K562 (cell line): Measurements from ENCODE around the gene TGFBR3L. TPM values are rescaled to one million over a fixed set of nuclear protein-coding genes. Genes with fewer than 3 reads are reported as not detected.
A peak's percentile ranks its signal among the peaks of the same experiment; 100 is the strongest.

Experiments
- ATAC-seq: fragments of 200-7000 bp; cut with Tn5 transposase; 3 replicates; pipeline ENCODE4 v1.9.1; 2020; ENCODE audit warnings: moderate library complexity
- BruUV-seq: library from RNA; stranded (reverse); fragments of 400-500 nt; replicated peaks from 2 replicates; lab custom pipeline; 2021; lab: Mats Ljungman, UMichigan
- CTCF ChIA-PET: fragments of 300-600 bp; formaldehyde crosslinking; extraction: SDS; loops from one replicate; lab custom pipeline; 2021; ENCODE audit warnings: low intra/inter-chr PET ratio; lab: Yijun Ruan, JAX
- POLR2A ChIA-PET: fragments of 300-600, 350-650 bp; sonication (Branson Sonifier 250); formaldehyde crosslinking; extraction: SDS; loops from one replicate; lab custom pipeline; 2021; ENCODE audit warnings: antibody characterized with exemption, inconsistent platforms; lab: Yijun Ruan, JAX
- DNase-seq, 4 experiments: peaks; one replicate each; pipeline versions ENCODE4 v3.0.0 to v3.0.0-alpha.2; 2011 to 2018; ENCODE audit warnings: low spot score in 3 of 4, mixed read lengths in 3 of 4; ENCODE audit errors: extremely low read depth in 1 of 4
- FAIRE-seq: peaks from 2 replicates; lab custom pipeline; 2011; peaks lifted over from hg19 to GRCh38; lab: Jason Lieb, UNC
- H2AFZ ChIP-seq: 2 replicates; pipeline ENCODE4 v1.6.0; 2011; ENCODE audit warnings: low read depth, low read length, control low read depth, inconsistent platforms
- H3K27ac ChIP-seq: fragments of 200-600 bp; 3 replicates; pipeline ENCODE4 v1.8.0; 2011; ENCODE audit warnings: low read depth, mild to moderate bottlenecking, control low read depth, inconsistent platforms, low read length, moderate library complexity, mixed read lengths; ENCODE audit errors: extremely low read depth
- H3K27me3 ChIP-seq, 2 experiments: fragments of 300-600 bp in 1 of 2; 2 replicates in 1 of 2; 3 replicates in 1 of 2; pipeline versions ENCODE4 v1.6.0 to v1.8.0; 2011; ENCODE audit warnings: inconsistent platforms in 2 of 2, low read length in 2 of 2, mild to moderate bottlenecking in 1 of 2, mixed read lengths in 1 of 2, moderate library complexity in 1 of 2; ENCODE audit not compliant: control insufficient read depth in 2 of 2, insufficient read depth in 2 of 2
- H3K36me3 ChIP-seq: fragments of 300-600 bp; 3 replicates; pipeline ENCODE4 v1.8.0; 2011; ENCODE audit warnings: mild to moderate bottlenecking, low read length, inconsistent platforms; ENCODE audit not compliant: control insufficient read depth, insufficient read depth
- H3K4me1 ChIP-seq, 2 experiments: fragments of 200-600 bp in 1 of 2; replicated peaks in 1 of 2; 2 replicates in 1 of 2; 3 replicates in 1 of 2; pipeline versions ENCODE4 v1.5.1 to v1.8.0; 2011; ENCODE audit warnings: inconsistent platforms in 2 of 2, low read length in 2 of 2, mild to moderate bottlenecking in 1 of 2, mixed read lengths in 1 of 2, moderate library complexity in 1 of 2; ENCODE audit not compliant: control insufficient read depth in 2 of 2, insufficient read depth in 2 of 2
- H3K4me2 ChIP-seq: 2 replicates; pipeline ENCODE4 v1.6.1; 2011; ENCODE audit warnings: low read length, control low read depth, inconsistent platforms, mixed read lengths; ENCODE audit not compliant: insufficient read depth
- H3K4me3 ChIP-seq: fragments of 200-600 bp; sonication (generic), shearing (Covaris generic); 2 replicates; pipeline ENCODE4 v1.5.1; 2016; ENCODE audit warnings: control low read depth, inconsistent platforms
- H3K79me2 ChIP-seq: fragments of 200-600 bp; 3 replicates; pipeline ENCODE4 v1.8.0; 2011; ENCODE audit warnings: low read length, inconsistent platforms; ENCODE audit not compliant: control insufficient read depth, insufficient read depth
- H3K9ac ChIP-seq, 2 experiments: 2 replicates each; pipeline versions ENCODE4 v1.6.0 to v1.6.1; 2011; ENCODE audit warnings: low read depth in 2 of 2, low read length in 2 of 2, control low read depth in 1 of 2, inconsistent platforms in 1 of 2, mild to moderate bottlenecking in 1 of 2, mixed read lengths in 1 of 2; ENCODE audit not compliant: insufficient read depth in 1 of 2
- H3K9me1 ChIP-seq: one replicate; pipeline ENCODE4 v1.6.0; 2011; ENCODE audit warnings: inconsistent platforms, mild to moderate bottlenecking, low read length, moderate library complexity; ENCODE audit not compliant: control insufficient read depth, insufficient read depth
- H3K9me3 ChIP-seq: replicated peaks from 2 replicates; pipeline ENCODE4 v1.5.1; 2011; ENCODE audit warnings: low read depth, low read length, inconsistent platforms; ENCODE audit not compliant: control insufficient read depth, insufficient read depth
- H4K20me1 ChIP-seq: replicated peaks from 2 replicates; pipeline ENCODE4 v1.6.1; 2011; ENCODE audit warnings: low read length, inconsistent platforms, mixed read lengths; ENCODE audit not compliant: control insufficient read depth, insufficient read depth
- ADNP ChIP-seq: fragments of 200-800 bp; sonication (Bioruptor generic); IDR thresholded peaks from 2 replicates; pipeline ENCODE4 v1.6.1; 2016; ENCODE audit warnings: missing genetic modification characterization, missing compliant biosample characterization
- CEBPG ChIP-seq, 3 experiments: fragments of 200-800 bp in 1 of 3; sonication (Bioruptor generic) in 1 of 3; sonication (generic) in 1 of 3; formaldehyde crosslinking in 1 of 3; IDR thresholded peaks in 2 of 3; conservative IDR thresholded peaks in 1 of 3; 2 replicates each; pipeline versions ENCODE4 v1.6.1 to v1.8.0; 2016 to 2022; ENCODE audit warnings: missing compliant biosample characterization in 2 of 3, missing genetic modification characterization in 2 of 3, mild to moderate bottlenecking in 1 of 3, missing genetic modification reagents in 1 of 3
- JUNB ChIP-seq: fragments of 450-650 bp; formaldehyde crosslinking; conservative IDR thresholded peaks from 2 replicates; pipeline ENCODE4 v1.4.0; 2020; ENCODE audit warnings: mild to moderate bottlenecking
- NEUROD1 ChIP-seq: fragments of 150-350 bp; IDR thresholded peaks from 2 replicates; pipeline ENCODE4 v1.6.1; 2014; ENCODE audit warnings: borderline replicate concordance, low read length, low read depth; ENCODE audit not compliant: partially characterized antibody
- POLR2AphosphoS2 ChIP-seq: IDR thresholded peaks from 2 replicates; pipeline ENCODE4 v1.6.1; 2012; ENCODE audit warnings: low read length, improper control_type of control experiment
- RREB1 ChIP-seq: fragments of 250-450 bp; sonication (Bioruptor Pico); IDR thresholded peaks from 2 replicates; pipeline ENCODE4 v1.4.0; 2020
- SIN3A ChIP-seq, 2 experiments: fragments of 150-350 bp in 1 of 2; IDR thresholded peaks; 2 replicates each; pipeline ENCODE4 v1.6.1; 2011 to 2016; ENCODE audit warnings: borderline replicate concordance in 2 of 2, low read depth in 2 of 2, low read length in 2 of 2, mild to moderate bottlenecking in 2 of 2, moderate library complexity in 2 of 2; ENCODE audit not compliant: control insufficient read depth in 1 of 2
- WGBS: fragments of 100-300 bp; shearing (Covaris generic); methylation state at CpG from one replicate; pipeline ENCODE4 v1.1.6; 2016; ENCODE audit warnings: low coverage, mixed read lengths; ENCODE audit not compliant: insufficient coverage; ENCODE audit errors: missing lambda C conversion rate; 5-methylcytosine and 5-hydroxymethylcytosine counted together
- in situ Hi-C: fragments of 300-500 bp; cut with MboI; formaldehyde crosslinking; loops from 4 replicates; pipeline ENCODE4 v1.15.0; 2018; ENCODE audit warnings: inconsistent platforms, mixed read lengths
- intact Hi-C: fragments of 100-400 bp; cut with micrococcal nuclease; formaldehyde crosslinking; loops from 2 replicates; pipeline ENCODE4 v1.14.2; 2022
- polyA plus RNA-seq, 8 experiments: library from polyadenylated mRNA; depleted of rRNA in 4 of 8; stranded (reverse) in 5 of 8; unstranded in 3 of 8; fragments of >200 nt; fragmentation: Nextera tagmentation in 2 of 8; fragmentation: Illumina TruSeq in 1 of 8; extraction: Ambion mirVana in 2 of 8; extraction: Trizol in 1 of 8; gene quantifications; 2 replicates each; pipeline versions ENCODE4 v1.2.1 to v1.2.3, GENCODE V29; 2011 to 2014; ENCODE audit warnings: inconsistent platforms in 1 of 8, missing spikeins in 1 of 8
- total RNA-seq, 7 experiments: library from RNA; depleted of rRNA in 6 of 7; stranded (reverse); fragments of >200 nt in 6 of 7; fragmentation: Illumina TruSeq in 2 of 7; extraction: Trizol in 2 of 7; gene quantifications; 2 replicates each; pipeline versions ENCODE4 v1.2.1 to v1.2.3, GENCODE V29; 2011 to 2021; ENCODE audit warnings: low replicate concordance in 1 of 7
- TF ChIP-seq, protein P1 (sequence below): fragments of 450-650 bp; formaldehyde crosslinking; IDR thresholded peaks from 2 replicates; pipeline ENCODE4 v1.4.0; 2020; ENCODE audit warnings: mild to moderate bottlenecking, moderate library complexity
- TF ChIP-seq, protein P2 (sequence below): fragments of 150-350 bp; conservative IDR thresholded peaks from 2 replicates; pipeline ENCODE4 v1.6.1; 2014; ENCODE audit warnings: low read length

TGFBR3L gene
- total and polyA plus RNA-seq, 9 of the 15 experiments (the other 6 are each of a cell fraction or from before 2014, with no cell fraction given) = not detected

DNA sequence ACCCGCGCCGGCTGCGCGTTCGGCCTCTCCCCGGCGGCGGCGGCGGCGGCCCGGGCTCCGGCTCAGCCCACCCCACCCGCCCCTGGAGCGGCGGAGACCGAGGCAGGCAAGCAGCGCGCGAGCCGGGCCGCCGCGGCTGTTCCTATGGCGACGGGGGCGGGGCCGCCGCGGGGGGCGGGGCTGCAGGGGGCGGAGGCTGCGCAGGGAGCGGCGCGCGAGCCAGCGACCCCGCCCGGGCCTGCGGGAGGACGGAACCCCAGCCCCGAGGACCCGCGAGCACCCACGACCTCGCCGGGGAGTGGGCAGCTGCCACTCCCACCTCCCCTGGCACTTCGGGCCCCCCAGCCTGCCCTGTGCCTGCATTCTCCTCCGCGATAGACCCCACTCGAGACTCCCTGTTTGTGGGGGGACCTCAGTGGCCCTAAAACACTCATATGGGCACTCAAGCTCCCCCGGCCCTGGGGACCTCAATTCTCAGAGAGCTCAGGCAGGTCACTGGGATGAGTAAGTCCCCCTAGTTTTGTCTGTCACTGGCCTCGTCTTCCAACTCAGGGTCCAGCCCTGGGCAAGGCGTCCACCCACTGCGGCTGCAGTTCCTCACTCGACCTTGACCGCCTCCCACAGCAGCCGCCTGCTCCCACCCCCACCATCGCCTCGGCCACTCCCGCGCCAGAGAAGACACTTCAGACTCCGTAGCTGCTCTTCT lies 11.5 kb downstream of the TGFBR3L start, which contains the start of gene CTXN1:
Gene CTXN1, minus strand, starts transcription at position 115 of the 706 bp plus-strand sequence. CDS start 597 bp downstream, outside the sequence.
- Histone ChIP-seq H3K4me3 (peak within 1 kb of the TSS; percentile 48), H2AFZ (peak within 1 kb of the TSS; percentile 79), H3K79me2 (no peaks in the 10 kb centered on the region; the same call in 2 of the 3 replicates), H3K9me1 (no peaks in the 10 kb centered on the region), H4K20me1 (peaks cover 27% of the 10 kb centered on the region), H3K36me3 (peaks cover 47% of the 10 kb centered on the region; the same call in 1 of the 3 replicates), H3K9ac (peak within 1 kb of the TSS; percentile 32 to 88), H3K4me2 (peak within 1 kb of the TSS; percentile 78), H3K27me3 (no peaks in the 10 kb centered on the region), H3K27ac (peak within 1 kb of the TSS; percentile 73), H3K4me1 (peaks cover 11 to 85% of the 10 kb centered on the region in 2 experiments), H3K9me3 (no peaks in the 10 kb centered on the region)
- FAIRE-seq (peak; percentile 70), DNase-seq (peak; percentile 80 to 92 (median 85)), ATAC-seq (peak; percentile 73)
- intact Hi-C loops = no loop called here
- POLR2A ChIA-PET = interaction anchor here (0.6 to 2.7 kb wide), 5 partner anchors 9 to 835 kb away, joined by 3 to 17 read pairs (median 4); partner anchors contain the start of gene TIMM44
- CTCF ChIA-PET = no interaction called here
- WGBS = under 1% methylated on average over 11 of the region's 65 CpGs
- in situ Hi-C loops = no loop called here
- no TSS peak for BruUV-seq
- TF ChIP-seq SIN3A (IDR thresholded peaks at IDR 0.05; ENCODE audit: borderline replicate concordance in 2 of 2, control insufficient read depth in 1 of 2, low read depth in 2 of 2, low read length in 2 of 2) (0 out of 4 replicates have a peak, but pooled peaks have one; percentile 14 to 44), JUNB (CRISPR knock-in tag) (0 out of 2 replicates have a peak, but pooled peaks have one; percentile 18), ADNP (tag) (no peak), CEBPG (CRISPR knock-in tag; IDR thresholded peaks at IDR 0.05) (no peak), CEBPG (tag; conservative IDR thresholded peaks at IDR 0.05 in 1 of 2, IDR thresholded peaks at IDR 0.05 in 1 of 2) (no peak), RREB1 (CRISPR knock-in tag) (no peak), NEUROD1 (no peak), POLR2AphosphoS2 (peak; percentile 98; the same call in 1 of the 2 replicates)
- TF ChIP-seq, protein P1, sequence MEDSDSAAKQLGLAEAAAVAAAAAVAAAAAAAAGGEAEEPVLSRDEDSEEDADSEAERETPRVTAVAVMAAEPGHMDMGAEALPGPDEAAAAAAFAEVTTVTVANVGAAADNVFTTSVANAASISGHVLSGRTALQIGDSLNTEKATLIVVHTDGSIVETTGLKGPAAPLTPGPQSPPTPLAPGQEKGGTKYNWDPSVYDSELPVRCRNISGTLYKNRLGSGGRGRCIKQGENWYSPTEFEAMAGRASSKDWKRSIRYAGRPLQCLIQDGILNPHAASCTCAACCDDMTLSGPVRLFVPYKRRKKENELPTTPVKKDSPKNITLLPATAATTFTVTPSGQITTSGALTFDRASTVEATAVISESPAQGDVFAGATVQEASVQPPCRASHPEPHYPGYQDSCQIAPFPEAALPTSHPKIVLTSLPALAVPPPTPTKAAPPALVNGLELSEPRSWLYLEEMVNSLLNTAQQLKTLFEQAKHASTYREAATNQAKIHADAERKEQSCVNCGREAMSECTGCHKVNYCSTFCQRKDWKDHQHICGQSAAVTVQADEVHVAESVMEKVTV (CRISPR knock-in tag) = 0 out of 2 replicates have a peak, but pooled peaks have one; percentile 8
- TF ChIP-seq, protein P2, sequence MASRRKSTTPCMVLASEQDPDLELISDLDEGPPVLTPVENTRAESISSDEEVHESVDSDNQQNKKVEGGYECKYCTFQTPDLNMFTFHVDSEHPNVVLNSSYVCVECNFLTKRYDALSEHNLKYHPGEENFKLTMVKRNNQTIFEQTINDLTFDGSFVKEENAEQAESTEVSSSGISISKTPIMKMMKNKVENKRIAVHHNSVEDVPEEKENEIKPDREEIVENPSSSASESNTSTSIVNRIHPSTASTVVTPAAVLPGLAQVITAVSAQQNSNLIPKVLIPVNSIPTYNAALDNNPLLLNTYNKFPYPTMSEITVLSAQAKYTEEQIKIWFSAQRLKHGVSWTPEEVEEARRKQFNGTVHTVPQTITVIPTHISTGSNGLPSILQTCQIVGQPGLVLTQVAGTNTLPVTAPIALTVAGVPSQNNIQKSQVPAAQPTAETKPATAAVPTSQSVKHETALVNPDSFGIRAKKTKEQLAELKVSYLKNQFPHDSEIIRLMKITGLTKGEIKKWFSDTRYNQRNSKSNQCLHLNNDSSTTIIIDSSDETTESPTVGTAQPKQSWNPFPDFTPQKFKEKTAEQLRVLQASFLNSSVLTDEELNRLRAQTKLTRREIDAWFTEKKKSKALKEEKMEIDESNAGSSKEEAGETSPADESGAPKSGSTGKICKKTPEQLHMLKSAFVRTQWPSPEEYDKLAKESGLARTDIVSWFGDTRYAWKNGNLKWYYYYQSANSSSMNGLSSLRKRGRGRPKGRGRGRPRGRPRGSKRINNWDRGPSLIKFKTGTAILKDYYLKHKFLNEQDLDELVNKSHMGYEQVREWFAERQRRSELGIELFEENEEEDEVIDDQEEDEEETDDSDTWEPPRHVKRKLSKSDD = no peak
